Measurements from ENCODE around the gene TPH2.

Gene TPH2

DNA sequence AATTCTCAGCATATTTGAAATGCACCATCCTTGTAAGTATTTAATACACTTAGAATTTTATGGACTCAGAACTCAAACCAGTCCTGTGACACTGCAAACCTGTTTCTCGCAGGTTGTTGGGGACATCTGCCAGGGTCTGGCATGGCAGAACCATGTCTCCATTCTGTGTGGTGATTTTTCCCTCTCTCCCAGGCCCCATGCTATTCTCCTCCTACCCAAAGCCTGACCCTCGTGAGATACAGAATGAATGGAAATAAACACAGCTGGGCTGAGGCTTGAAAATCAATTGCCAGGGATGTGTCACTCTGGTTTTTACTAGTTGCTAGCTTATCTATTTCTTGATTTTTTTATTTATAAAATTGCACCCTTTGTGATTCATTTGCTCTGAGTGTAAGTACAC lies 19.8 kb downstream of the TPH2 start:
- no peak overlapping the region for H3K27ac ChIP-seq
- H3K9me3 ChIP-seq = no peaks in the 10 kb centered on the region
- no peaks in the 10 kb centered on the region for H3K4me1 ChIP-seq (ENCODE audit: control insufficient read depth in 1 of 2, insufficient read depth in 1 of 2, low read depth in 1 of 2, low read length in 1 of 2)
- TF ChIP-seq, protein P1, sequence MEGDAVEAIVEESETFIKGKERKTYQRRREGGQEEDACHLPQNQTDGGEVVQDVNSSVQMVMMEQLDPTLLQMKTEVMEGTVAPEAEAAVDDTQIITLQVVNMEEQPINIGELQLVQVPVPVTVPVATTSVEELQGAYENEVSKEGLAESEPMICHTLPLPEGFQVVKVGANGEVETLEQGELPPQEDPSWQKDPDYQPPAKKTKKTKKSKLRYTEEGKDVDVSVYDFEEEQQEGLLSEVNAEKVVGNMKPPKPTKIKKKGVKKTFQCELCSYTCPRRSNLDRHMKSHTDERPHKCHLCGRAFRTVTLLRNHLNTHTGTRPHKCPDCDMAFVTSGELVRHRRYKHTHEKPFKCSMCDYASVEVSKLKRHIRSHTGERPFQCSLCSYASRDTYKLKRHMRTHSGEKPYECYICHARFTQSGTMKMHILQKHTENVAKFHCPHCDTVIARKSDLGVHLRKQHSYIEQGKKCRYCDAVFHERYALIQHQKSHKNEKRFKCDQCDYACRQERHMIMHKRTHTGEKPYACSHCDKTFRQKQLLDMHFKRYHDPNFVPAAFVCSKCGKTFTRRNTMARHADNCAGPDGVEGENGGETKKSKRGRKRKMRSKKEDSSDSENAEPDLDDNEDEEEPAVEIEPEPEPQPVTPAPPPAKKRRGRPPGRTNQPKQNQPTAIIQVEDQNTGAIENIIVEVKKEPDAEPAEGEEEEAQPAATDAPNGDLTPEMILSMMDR (IDR thresholded peaks at IDR 0.05) = no peak
- H3K27me3 ChIP-seq = peaks cover 47% of the 10 kb centered on the region
- no peaks in the 10 kb centered on the region for H3K36me3 ChIP-seq
- H3K4me3 ChIP-seq (ENCODE audit: low read depth in 1 of 2, low read length in 1 of 2) = no peak overlapping the region

DNA sequence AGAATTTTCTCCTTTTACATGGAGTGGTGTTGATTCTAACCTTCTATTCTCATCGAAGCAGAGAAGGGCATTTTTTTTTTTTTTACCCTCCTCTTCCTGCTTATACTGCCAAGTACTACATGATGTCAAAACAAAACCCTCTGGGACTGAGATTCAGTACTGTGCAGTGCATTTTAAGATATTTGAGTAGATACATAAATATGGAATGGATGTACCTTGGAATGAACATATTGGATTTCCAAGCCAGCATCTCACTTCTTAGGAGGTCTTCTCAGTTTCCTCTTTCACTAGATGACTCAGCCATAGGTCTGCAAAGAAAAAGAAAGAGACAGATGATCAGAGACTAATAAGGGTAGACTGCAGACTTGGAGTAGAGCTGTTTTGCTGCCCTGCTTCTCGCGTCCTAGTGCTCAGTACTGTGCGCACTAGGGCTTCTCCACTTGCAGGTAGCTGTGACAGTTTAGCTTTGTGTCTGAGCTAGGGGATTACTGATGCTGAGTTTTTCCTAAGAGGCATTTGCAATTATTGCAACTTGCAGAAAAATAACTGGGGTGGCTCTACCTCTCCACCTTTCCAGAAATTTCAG lies 20.4 kb downstream of the TPH2 start:
- Histone ChIP-seq H3K27ac (no peak overlapping the region), H3K36me3 (no peaks in the 10 kb centered on the region), H3K27me3 (peaks cover 40% of the 10 kb centered on the region), H3K4me3 (ENCODE audit: low read depth in 1 of 2, low read length in 1 of 2) (no peak overlapping the region), H3K4me1 (ENCODE audit: control insufficient read depth in 1 of 2, insufficient read depth in 1 of 2, low read depth in 1 of 2, low read length in 1 of 2) (no peaks in the 10 kb centered on the region), H3K9me3 (no peaks in the 10 kb centered on the region)
- TF ChIP-seq, protein P1 (IDR thresholded peaks at IDR 0.05) = no peak

DNA sequence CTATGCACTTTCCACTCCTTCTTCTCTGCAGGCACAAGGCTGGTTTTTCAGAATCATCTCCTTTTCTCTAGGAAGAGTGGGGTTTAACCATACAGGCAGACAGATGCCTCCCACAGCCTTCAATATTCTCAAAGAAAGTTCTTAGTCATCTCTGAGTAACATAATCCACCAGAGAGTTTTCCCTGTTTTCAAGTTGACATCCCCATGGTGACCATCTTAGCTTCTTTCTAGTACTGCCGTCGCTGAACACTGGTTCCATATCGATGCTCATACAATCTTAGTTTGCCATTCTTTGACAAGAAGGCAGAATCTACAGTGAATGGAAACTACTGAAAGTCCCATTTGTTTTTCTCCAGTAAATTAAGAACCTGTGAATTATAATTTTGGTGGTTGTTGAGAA lies 28.6 kb downstream of the TPH2 start:
- Histone ChIP-seq H3K27me3 (peaks cover 17% of the 10 kb centered on the region), H3K9me3 (no peaks in the 10 kb centered on the region)

DNA sequence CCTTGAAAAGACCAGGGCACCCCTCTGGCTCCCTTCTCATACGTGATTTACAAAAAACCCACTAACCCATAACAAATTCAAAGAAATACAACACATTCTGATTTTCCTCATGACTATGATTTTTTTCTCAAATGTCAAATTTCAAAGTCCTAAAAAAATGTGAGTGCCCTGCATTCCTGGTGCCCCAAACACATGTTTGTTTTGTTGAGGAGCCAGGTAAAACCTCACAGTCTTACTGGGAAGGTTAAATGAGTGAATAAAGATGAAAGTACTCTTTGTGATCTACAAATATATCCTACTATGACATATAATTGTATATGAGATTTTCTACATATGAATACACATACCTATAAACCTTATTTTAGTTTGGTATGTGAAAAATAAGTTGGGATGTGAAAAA lies 30.7 kb downstream of the TPH2 start:
- H3K4me3 ChIP-seq (ENCODE audit: low read depth in 1 of 2, low read length in 1 of 2) = no peak overlapping the region

More for the DNA sequence above, 28.6 kb downstream of the TPH2 start:
- Histone ChIP-seq H3K36me3 (no peaks in the 10 kb centered on the region), H3K4me1 (ENCODE audit: control insufficient read depth in 1 of 2, insufficient read depth in 1 of 2, low read depth in 1 of 2, low read length in 1 of 2) (no peaks in the 10 kb centered on the region), H3K4me3 (ENCODE audit: low read depth in 1 of 2, low read length in 1 of 2) (no peak overlapping the region), H3K27ac (no peak overlapping the region)
- TF ChIP-seq, protein P1 (IDR thresholded peaks at IDR 0.05) = no peak

DNA sequence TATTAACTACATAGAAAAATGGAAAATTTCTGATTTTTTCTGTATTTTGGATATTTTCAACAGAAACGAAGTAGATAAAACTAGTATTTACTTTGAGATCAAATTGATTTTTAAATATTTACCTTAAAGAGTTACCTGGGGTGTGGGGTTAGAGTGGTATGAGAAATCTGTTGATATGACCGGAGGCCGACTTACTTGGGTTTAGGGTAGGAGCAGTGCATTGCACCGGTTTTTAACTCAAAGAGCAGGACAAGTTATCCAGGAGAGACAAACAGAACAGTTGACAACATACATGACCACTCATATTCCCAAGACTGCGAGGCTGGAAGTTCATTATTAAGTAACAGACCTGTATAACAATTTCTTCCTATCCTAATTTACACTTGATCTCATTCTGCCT lies 31.4 kb downstream of the TPH2 start:
- Histone ChIP-seq H3K36me3 (no peaks in the 10 kb centered on the region), H3K4me3 (ENCODE audit: low read depth in 1 of 2, low read length in 1 of 2) (no peak overlapping the region), H3K9me3 (no peaks in the 10 kb centered on the region), H3K27ac (no peak overlapping the region), H3K27me3 (peaks cover 17% of the 10 kb centered on the region), H3K4me1 (ENCODE audit: control insufficient read depth in 1 of 2, insufficient read depth in 1 of 2, low read depth in 1 of 2, low read length in 1 of 2) (no peaks in the 10 kb centered on the region)
- TF ChIP-seq, protein P1 (IDR thresholded peaks at IDR 0.05) = no peak

More for the DNA sequence above, 30.7 kb downstream of the TPH2 start:
- Histone ChIP-seq H3K9me3 (no peaks in the 10 kb centered on the region), H3K27ac (no peak overlapping the region), H3K36me3 (no peaks in the 10 kb centered on the region), H3K27me3 (peaks cover 17% of the 10 kb centered on the region), H3K4me1 (ENCODE audit: control insufficient read depth in 1 of 2, insufficient read depth in 1 of 2, low read depth in 1 of 2, low read length in 1 of 2) (no peaks in the 10 kb centered on the region)
- TF ChIP-seq, protein P1 (IDR thresholded peaks at IDR 0.05) = no peak

Data from neutrophil (primary cell).